Fibroblast of skin of left quadriceps (primary cell): ENCODE results near the gene GPS1.

Experiments
- DNase-seq, 2 experiments: peaks; one replicate each; pipeline ENCODE4 v3.0.0-alpha.2; 2013; ENCODE audit warnings: low read depth in 2 of 2

The GPS1 gene

GRCh38 chr17:82014971-82015310, 36.8 kb upstream of the GPS1 start:
- no peak for DNase-seq

DNA sequence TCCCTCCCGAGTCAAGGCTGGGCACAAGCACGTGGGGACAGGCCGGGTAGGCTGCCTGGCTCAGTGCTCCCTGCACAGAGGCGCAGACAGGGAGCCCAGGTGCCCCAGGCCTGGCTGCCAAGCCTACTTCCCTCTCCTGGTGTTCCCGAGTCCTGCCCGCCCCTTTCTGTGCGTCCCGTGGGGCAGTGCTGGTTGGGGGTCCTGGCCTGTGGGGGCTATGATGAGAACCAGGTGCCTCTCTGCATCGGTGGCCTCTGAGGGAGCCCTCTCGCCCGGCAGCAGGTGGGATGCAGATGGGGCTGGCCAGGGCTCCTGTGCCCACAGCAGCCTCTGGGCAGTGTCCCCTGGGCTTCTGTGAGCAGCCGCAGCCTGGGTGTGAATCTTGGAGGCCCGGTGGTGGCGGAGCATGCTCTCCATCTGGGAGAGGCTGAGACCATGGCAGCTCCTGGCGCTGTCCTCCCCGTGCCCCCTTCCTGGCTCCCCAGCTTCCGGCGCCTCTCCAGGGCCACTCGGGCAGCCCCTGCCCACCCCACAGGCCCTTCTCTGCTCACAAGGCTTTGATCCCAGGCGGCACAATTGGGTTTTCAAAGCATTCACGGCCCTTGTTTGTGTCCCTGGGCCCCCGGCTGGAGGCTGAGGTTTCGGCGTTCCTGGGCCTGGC, 36.3 kb upstream of the GPS1 start:
- no peak for DNase-seq

- no peak for DNase-seq
Measured at GRCh38 chr17:82016061-82016874, 35.4 kb upstream of the GPS1 start.

DNA sequence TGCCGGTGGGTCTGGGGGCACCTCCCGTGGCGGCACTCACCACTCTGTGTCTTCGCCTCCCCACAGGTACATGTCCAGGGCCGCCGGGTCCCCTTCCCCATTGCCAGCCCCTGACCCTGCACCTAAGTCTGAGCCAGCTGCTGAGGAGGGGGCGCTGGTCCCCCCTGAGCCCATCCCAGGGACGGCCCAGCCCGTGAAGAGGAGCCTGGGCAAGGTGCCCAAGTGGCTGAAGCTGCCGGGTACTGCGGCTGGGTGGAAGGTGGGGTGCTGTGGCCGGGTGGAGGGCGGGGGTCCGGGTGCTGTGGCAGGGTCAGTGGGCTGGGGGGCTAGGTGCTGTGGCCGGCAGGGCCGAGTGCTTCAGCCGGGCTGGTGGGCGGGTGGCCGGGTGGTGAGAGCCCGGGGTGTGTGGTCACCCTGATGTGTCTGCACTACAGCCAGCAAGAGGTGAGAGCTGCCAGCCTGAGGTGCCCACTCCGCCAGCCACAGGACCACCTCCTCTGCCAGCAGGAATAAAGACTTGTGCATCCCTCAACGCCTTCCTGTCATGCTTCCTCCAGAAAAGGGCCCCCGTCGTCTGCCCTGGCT, 34.7 kb upstream of the GPS1 start:
- DNase-seq = no peak

DNA sequence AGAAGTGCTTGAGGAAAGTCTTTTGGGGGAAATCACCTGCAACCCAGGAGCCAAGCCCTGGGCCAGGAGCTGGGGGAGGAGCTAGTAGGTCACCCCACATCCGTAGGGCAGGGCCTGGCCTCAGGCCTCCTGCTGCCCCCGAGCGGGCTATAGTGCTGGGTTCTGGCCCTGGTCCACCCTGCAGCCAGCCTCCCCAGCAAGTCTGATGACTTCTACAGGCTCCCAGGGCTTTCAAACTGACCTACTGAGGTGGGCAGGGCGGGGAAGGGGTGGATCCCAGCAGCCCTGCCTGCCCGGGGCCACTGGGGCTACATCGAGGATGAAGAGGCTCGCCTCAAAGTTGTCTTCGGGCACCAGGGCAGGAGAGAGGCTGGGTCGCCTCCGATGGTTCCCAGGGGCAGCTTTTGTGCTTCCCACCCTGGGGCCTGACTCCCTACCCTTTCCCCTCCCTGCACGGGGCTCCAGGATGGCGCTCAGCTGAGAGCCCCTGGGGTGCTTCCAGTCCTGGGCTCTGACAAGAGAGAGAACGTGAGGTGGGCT, 34.0 kb upstream of the GPS1 start:
- no peak for DNase-seq

DNA sequence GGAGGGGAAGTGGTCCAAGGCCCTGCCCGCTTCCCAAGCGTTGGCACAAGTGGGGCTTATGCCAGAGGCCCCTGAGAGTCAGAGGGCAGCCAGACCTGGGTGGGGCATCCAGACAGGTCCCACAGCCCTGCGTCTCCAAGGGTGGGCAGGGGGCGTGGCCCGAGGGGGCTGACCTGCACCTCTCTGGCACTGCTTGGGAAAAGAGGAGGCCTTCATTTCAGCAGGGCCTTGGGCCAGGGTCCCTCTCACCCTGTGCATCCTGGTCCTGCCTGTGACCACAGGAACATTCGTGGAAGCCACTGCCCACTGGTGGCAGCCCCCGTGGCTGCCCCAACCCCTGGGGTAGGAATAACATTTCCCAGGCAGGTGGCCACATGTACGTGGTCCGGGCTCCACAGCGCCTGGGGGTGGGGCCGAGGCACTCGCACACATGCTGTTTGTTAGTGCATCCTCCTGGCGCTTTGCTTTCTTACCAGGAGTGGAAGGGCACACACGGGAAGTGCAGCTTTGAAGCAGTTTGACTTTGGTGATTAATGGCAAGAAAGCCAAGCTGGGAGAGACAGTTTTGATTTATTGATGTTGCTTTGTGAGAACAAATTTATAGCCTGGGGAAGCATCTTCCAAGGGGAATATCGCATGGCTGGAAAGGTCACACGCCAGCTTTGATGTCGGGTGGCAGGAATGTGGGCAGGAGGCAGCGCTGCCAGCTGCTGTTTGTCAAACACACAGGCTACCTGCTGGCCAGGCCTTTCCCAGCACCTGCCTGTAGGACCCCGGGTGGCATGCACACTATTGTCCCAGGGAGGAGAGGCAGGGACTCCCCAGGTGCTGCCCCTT, 33.3 kb upstream of the GPS1 start:
- DNase-seq = no peak

GRCh38 chr17:82018989-82019689, 32.6 kb upstream of the GPS1 start:
- DNase-seq = no peak

- no peak for DNase-seq
Measured at GRCh38 chr17:82019690-82020571, 31.8 kb upstream of the GPS1 start.

- DNase-seq = no peak
Measured at GRCh38 chr17:82020572-82021106, 31.1 kb upstream of the GPS1 start.

DNA sequence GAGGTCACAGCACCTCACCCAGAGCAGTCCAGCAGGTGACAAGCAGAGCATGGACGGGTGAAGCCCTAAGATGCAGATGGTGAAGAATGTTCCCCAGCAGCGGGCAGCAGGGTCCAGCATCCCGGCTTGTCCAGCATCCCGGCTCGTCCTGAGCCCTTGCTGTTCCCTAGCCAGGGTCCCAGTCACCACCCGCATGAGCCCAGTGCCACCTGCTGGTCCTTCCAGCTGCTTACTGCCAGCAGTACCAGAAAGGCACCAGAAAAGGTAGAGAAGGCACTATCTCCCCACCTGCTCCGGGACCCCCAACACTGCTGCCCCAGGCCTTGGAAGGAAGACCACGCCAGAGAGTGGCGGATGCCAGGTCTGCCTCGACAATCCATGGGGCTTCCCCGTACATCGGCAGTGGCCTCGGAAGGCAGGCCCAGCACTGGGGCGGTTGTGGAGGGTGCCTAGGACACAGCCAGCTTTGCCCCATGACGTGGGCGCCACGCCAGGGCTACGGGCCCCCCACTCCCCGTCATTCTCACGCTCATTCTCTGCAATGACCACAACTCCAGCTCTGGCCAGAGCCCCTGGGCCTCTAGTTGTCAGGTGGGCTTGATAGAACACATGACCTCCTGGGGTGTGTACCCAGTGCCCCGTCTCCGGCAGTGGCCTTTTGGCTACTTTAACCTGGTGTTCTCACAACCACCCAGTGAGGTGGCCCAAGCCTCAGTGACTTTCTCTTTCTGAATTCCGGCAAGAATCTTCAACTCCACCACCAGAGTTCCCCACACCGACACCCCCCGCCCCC, 30.4 kb upstream of the GPS1 start:
- no peak for DNase-seq

DNA sequence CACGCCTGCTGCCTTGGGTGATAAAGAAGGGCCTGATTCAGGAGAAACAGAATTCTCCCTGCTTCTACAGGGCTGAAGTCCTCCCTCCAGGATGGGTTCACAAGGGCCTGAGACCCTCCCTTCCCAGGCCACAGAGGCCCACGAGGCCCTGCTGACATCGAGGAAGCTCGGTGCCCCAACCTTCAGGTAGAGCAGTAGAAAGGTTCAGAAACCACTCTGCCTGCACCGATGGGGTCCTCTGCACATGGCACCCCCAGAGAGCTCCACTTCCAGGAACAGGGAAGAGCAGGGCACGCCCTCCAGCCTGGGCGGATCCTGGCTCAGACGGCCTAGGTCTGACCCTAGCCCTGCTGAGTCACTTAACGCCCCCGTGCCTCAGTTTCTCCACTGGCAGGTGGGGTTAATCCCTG, 29.8 kb upstream of the GPS1 start:
- no peak for DNase-seq

- no peak for DNase-seq
Measured at GRCh38 chr17:82022310-82022980, 29.3 kb upstream of the GPS1 start, which contains the start of gene CENPX. CENPX (minus strand) TSS chr17:82022878; CDS start chr17:82022861, 17 bp downstream.

- peak; percentile 99 for DNase-seq
Measured at GRCh38 chr17:82022981-82023446, 28.7 kb upstream of the GPS1 start, which contains the start of gene LRRC45. LRRC45 (plus strand) TSS chr17:82023305; CDS start chr17:82023644, 339 bp downstream.

DNA sequence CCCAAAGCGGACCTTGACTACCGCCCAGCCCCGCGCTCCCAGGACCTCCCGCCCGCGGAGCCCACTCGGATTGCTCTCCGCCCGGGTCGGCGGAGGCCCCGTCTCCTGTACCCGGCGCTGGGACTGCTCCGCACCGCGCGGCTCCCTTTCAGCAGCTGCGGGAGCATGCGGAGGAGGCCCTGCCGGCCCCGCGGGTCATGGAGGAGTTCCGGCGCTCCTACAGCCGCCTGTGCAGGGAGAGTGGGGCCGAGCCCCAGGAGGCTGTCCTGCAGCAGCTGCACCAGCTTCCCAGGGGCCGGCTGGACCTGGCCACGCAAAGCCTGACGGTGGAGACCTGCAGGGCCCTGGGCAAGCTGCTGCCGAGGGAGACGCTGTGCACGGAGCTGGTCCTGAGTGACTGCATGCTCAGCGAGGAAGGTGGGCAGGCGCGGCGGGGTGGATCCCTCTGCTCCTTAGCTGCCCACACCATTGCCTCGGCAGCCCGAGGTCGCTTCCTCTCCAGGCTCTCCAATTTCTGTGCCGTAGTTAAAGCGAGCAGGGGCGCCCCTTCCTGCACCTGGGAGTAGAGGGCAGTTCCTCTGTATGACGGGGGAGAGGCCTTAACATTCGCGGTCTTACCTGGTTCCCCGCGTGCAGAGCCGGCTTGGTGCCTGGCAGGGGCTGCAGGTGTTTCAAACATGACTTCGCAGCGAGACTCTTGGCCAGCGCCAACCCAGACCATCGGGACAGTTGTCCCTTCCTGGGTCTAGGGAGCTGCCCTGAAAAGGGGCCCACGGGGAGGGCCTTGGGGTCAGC, 28.1 kb upstream of the GPS1 start:
- DNase-seq = no peak

DNA sequence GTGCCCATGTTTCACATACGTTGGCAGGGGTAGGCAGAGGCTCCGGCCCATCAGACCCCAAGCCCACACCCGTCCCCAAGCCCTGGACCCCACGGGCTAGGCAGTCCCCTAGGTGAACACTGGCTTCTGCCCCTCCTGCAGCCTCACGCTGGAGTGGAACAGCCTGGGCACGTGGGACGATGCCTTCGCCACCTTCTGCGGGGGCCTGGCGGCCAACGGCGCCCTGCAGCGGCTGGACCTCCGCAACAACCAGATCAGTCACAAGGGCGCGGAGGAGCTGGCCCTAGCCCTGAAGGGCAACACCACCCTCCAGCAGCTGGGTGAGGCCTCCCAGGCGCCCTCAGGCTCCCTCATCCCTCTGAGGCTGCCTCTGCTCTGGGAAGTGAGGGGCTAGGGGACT, 26.8 kb upstream of the GPS1 start:
- DNase-seq = no peak

DNA sequence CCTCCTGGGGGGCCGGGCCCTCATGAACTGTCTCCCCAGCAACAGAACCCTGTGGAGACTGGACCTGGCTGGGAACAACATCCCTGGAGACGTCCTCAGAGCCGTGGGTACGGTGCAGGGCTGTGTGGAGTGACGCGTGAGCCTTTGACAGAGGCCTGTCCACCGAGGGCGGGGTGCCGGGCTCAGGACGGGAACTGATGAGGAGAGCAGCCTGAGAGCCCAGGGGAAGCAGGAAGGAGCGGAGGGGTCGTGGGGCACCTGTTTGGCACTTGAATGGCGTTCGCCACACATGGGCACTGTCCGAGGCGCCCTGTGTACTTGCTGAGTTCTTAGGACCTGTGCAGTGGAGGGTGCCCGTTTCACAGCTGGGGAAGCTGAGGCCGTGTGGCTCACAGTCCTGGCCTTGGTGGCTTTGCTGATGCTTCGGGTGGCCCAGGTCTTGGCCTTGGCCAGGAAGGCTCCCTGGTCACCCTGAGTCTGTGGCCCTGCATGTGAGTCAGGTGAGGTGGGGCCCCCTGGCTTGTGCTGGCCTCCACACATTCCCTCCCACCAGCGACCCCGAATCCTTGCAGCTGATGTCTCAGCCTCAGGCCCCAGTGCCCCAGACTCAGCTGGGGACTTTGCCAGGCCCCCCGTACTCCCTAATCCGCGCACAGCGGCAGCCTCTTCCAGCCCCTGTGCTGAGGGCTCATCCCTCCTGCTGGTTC, 26.1 kb upstream of the GPS1 start:
- no peak for DNase-seq

GRCh38 chr17:82028246-82028645, 23.5 kb upstream of the GPS1 start:
- no peak for DNase-seq
